Activated CD4-positive, CD25-positive, alpha-beta regulatory T cell treated with anti-CD3 and anti-CD28 coated beads, Interleukin-2, amount 50 U/mL, for 24 hours (primary cell): ENCODE data around the gene CNOT4.
"Not testable (repeated sequence)": the region's sequence is repeated elsewhere in the genome, so short reads cannot be mapped to it uniquely, and the experiment has no call there.

Experiments
- ATAC-seq, 2 donors: fragments of 150-1000 bp; cut with Tn5 transposase; one replicate each; pipeline ENCODE4 v1.10.0; 2021; ENCODE audit warnings: mild to moderate bottlenecking in 1 of 2, moderate library complexity in 1 of 2

Gene CNOT4

GRCh38 chr7:135449436-135449835 is 60.5 kb downstream of the CNOT4 start:
- ATAC-seq, result no peak

- no peak for ATAC-seq
These were observed 61.1 kb downstream of the CNOT4 start for GRCh38 chr7:135448753-135449152.

- ATAC-seq, result no peak
These were observed 62.2 kb downstream of the CNOT4 start for GRCh38 chr7:135447748-135448147.

- peak in 1 of 2 donors; percentile 35 for ATAC-seq
These were observed 64.2 kb downstream of the CNOT4 start for GRCh38 chr7:135445690-135446089.

- not testable (repeated sequence) for ATAC-seq
These were observed 64.6 kb downstream of the CNOT4 start for GRCh38 chr7:135445266-135445665.

- ATAC-seq, result peak in 1 of 2 donors; percentile 48
These were observed 68.1 kb downstream of the CNOT4 start for GRCh38 chr7:135441791-135442190.

- no peak for ATAC-seq
These were observed 75.9 kb downstream of the CNOT4 start for GRCh38 chr7:135434047-135434446.

- ATAC-seq, result no peak
These were observed 79.3 kb downstream of the CNOT4 start for GRCh38 chr7:135430626-135431025.

GRCh38 chr7:135428879-135429278 is 81.0 kb downstream of the CNOT4 start:
- no peak for ATAC-seq

GRCh38 chr7:135428011-135428410 is 81.9 kb downstream of the CNOT4 start:
- no peak for ATAC-seq

GRCh38 chr7:135427166-135427565 is 82.7 kb downstream of the CNOT4 start:
- no peak for ATAC-seq

GRCh38 chr7:135425036-135425435 is 84.9 kb downstream of the CNOT4 start:
- no peak for ATAC-seq

GRCh38 chr7:135420786-135421185 is 89.1 kb downstream of the CNOT4 start:
- ATAC-seq, result no peak

- no peak for ATAC-seq
These were observed 93.5 kb downstream of the CNOT4 start for GRCh38 chr7:135416431-135416830.

- ATAC-seq, result no peak
These were observed 95.0 kb downstream of the CNOT4 start for GRCh38 chr7:135414850-135415439.

- no peak for ATAC-seq
These were observed 95.7 kb downstream of the CNOT4 start for GRCh38 chr7:135414208-135414607.

GRCh38 chr7:135411098-135411497 is 98.8 kb downstream of the CNOT4 start:
- ATAC-seq, result no peak

- no peak for ATAC-seq
These were observed 99.4 kb downstream of the CNOT4 start for GRCh38 chr7:135410543-135410942.

GRCh38 chr7:135409845-135410542 is 99.9 kb downstream of the CNOT4 start:
- no peak for ATAC-seq

- ATAC-seq, result no peak
These were observed 102.0 kb downstream of the CNOT4 start for GRCh38 chr7:135407884-135408283.

- no peak for ATAC-seq
These were observed 103.0 kb downstream of the CNOT4 start for GRCh38 chr7:135406918-135407317.

- no peak for ATAC-seq
These were observed 103.9 kb downstream of the CNOT4 start for GRCh38 chr7:135405969-135406368.

GRCh38 chr7:135403302-135403701 is 106.6 kb downstream of the CNOT4 start:
- no peak for ATAC-seq

GRCh38 chr7:135397689-135398088 is 112.2 kb downstream of the CNOT4 start:
- no peak for ATAC-seq

- no peak for ATAC-seq
These were observed 117.2 kb downstream of the CNOT4 start for GRCh38 chr7:135392701-135393100.
